GOT3 (cell line): Measurements from ENCODE around the gene LCMT2.

Experiments used
- DNase-seq: peaks from one replicate; lab custom pipeline; 2025; ENCODE audit warnings: mixed read lengths; lab: John Stamatoyannopoulos, UW

Gene LCMT2

DNA sequence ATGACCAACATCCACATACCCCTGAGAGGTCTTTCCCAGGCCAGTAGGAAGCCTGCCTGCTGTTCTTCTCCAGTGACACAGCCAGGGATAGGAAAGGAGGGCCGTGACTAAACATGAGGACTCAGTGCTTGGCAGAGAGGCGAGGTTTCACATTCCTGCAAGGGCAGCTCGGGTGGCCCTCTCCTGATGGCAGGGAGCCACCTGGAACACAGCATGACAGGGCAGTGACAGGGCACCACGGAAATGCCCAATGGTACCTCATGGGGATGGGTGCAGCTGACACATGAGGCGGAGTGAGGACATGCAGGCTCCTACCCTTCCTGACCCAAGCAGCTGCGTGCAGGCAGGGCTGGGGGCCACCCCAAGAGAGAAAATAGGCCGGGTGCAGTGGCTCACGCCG, 56.2 kb downstream of the LCMT2 start:
- no peak for DNase-seq
